AG10803 (cell line): ENCODE measurements around the gene BHMT2.

Experiments used
- DNase-seq: peaks from one replicate; pipeline ENCODE4 v3.0.0; 2010; ENCODE audit warnings: low read depth
- H3K4me3 ChIP-seq: 2 replicates; pipeline ENCODE4 v1.5.1; 2011; ENCODE audit warnings: mild to moderate bottlenecking, low read length, control low read depth
- CTCF ChIP-seq: conservative IDR thresholded peaks from 2 replicates; pipeline ENCODE4 v1.5.1; 2011; ENCODE audit warnings: mild to moderate bottlenecking, low read length, control low read depth, inconsistent platforms

Gene BHMT2

GRCh38 chr5:79069488-79070349, at the start of gene BHMT2, which contains the start of gene DMGDH:
TSS of gene BHMT2 (plus strand) at chr5:79069767. CDS start at chr5:79069783, 16 bp downstream.
TSS of gene DMGDH (minus strand) at chr5:79069674. CDS start at chr5:79069620, 54 bp downstream.
- no peak for TF ChIP-seq CTCF
- DNase-seq: peak; percentile 53
- H3K4me3 ChIP-seq: peak within 1 kb of the TSS; percentile 53

GRCh38 chr5:79020861-79021561, 48.6 kb upstream of the BHMT2 start:
- DNase-seq: peak; percentile 87
- peak; percentile 93 for TF ChIP-seq CTCF
- peak overlapping the region; percentile 21 for H3K4me3 ChIP-seq

GRCh38 chr5:79021753-79022152, 47.8 kb upstream of the BHMT2 start:
- TF ChIP-seq CTCF: no peak
- DNase-seq: no peak
- no peak overlapping the region for H3K4me3 ChIP-seq

- no peak overlapping the region for H3K4me3 ChIP-seq
- DNase-seq: no peak
- no peak for TF ChIP-seq CTCF
Measured at GRCh38 chr5:79022771-79023170, 46.8 kb upstream of the BHMT2 start.

- TF ChIP-seq CTCF: no peak
- no peak overlapping the region for H3K4me3 ChIP-seq
- DNase-seq: no peak
Measured at GRCh38 chr5:79023348-79023747, 46.2 kb upstream of the BHMT2 start.

- no peak for TF ChIP-seq CTCF
- no peak for DNase-seq
Measured at GRCh38 chr5:79023947-79024346, 45.6 kb upstream of the BHMT2 start.

GRCh38 chr5:79025054-79025472, 44.5 kb upstream of the BHMT2 start:
- peak overlapping the region; percentile 56 for H3K4me3 ChIP-seq
- DNase-seq: peak; percentile 67
- peak; percentile 89 for TF ChIP-seq CTCF

More at GRCh38 chr5:79023947-79024346, 45.6 kb upstream of the BHMT2 start:
- no peak overlapping the region for H3K4me3 ChIP-seq
